Neural cell (in vitro differentiated cells): ENCODE measurements around the gene CD164L2.

Experiments
- CTCF ChIP-seq: fragments of 450-650 bp; IDR thresholded peaks from 2 replicates; pipeline ENCODE4 v1.5.1; 2014; ENCODE audit warnings: antibody characterized with exemption, mild to moderate bottlenecking, moderate library complexity; ENCODE audit not compliant: poor library complexity, severe bottlenecking
- EP300 ChIP-seq: fragments of 450-650 bp; conservative IDR thresholded peaks from 2 replicates; pipeline ENCODE4 v1.6.1; 2014; ENCODE audit warnings: antibody characterized with exemption, mild to moderate bottlenecking, moderate library complexity; ENCODE audit not compliant: poor library complexity, severe bottlenecking
- EZH2 ChIP-seq: fragments of 200-600, 300-800 bp; shearing (Covaris generic), sonication (generic); IDR thresholded peaks from 2 replicates; pipeline ENCODE4 v1.6.1; 2014; ENCODE audit warnings: antibody characterized with exemption, low read length, borderline replicate concordance, mild to moderate bottlenecking; ENCODE audit not compliant: insufficient read depth, poor library complexity, severe bottlenecking
- MXI1 ChIP-seq: fragments of 450-650 bp; conservative IDR thresholded peaks from 2 replicates; pipeline ENCODE4 v1.6.1; 2014; ENCODE audit warnings: antibody characterized with exemption, mild to moderate bottlenecking; ENCODE audit not compliant: poor library complexity, severe bottlenecking
- POLR2AphosphoS5 ChIP-seq: IDR thresholded peaks from 2 replicates; pipeline ENCODE4 v1.6.1; 2012
- RAD21 ChIP-seq: fragments of 450-650 bp; conservative IDR thresholded peaks from 2 replicates; pipeline ENCODE4 v1.6.1; 2014; ENCODE audit warnings: antibody characterized with exemption, mild to moderate bottlenecking, moderate library complexity
- REST ChIP-seq: IDR thresholded peaks from 2 replicates; pipeline ENCODE4 v1.6.1; 2012; ENCODE audit warnings: borderline replicate concordance
- SMC3 ChIP-seq: fragments of 450-650 bp; conservative IDR thresholded peaks from 2 replicates; pipeline ENCODE4 v1.6.1; 2014; ENCODE audit warnings: antibody characterized with exemption, mild to moderate bottlenecking, moderate library complexity; ENCODE audit not compliant: poor library complexity
- TAF1 ChIP-seq: IDR thresholded peaks from 2 replicates; pipeline ENCODE4 v1.6.1; 2012; ENCODE audit warnings: low read depth

GRCh38 chr1:27343639-27344025 lies 39.5 kb downstream of the CD164L2 start:
- TF ChIP-seq CTCF (no peak), SMC3 (no peak), RAD21 (no peak), POLR2AphosphoS5 (no peak), REST (no peak), EZH2 (no peak), EP300 (no peak), TAF1 (no peak), MXI1 (no peak)
